Epithelial cell of proximal tubule (primary cell): ENCODE measurements around the gene FRS2. TPM values are rescaled to one million over a fixed set of nuclear protein-coding genes. Genes with fewer than 3 reads are reported as not detected.

Source experiments
- DNase-seq: peaks from one replicate; pipeline ENCODE4 v3.0.0-alpha.2; 2011; ENCODE audit warnings: low read depth
- H3K4me3 ChIP-seq: 2 replicates; pipeline ENCODE4 v1.5.1; 2011; ENCODE audit warnings: low read depth, mild to moderate bottlenecking, low read length
- CTCF ChIP-seq: conservative IDR thresholded peaks from 2 replicates; pipeline ENCODE4 v1.5.1; 2012; ENCODE audit warnings: low read depth, mild to moderate bottlenecking, low read length
- total RNA-seq: library from RNA; depleted of rRNA; stranded (reverse); fragments of >200 nt; gene quantifications from 2 replicates; pipeline ENCODE4 v1.2.3, GENCODE V29; 2015

FRS2 gene
- total RNA-seq, 1 donor from 2014 or later: 28.9 TPM

- no peak for DNase-seq
- no peak for TF ChIP-seq CTCF
- H3K4me3 ChIP-seq: peak overlapping the region; percentile 91
Observed at GRCh38 chr12:69471667-69472385, 1.6 kb downstream of the FRS2 start.

- TF ChIP-seq CTCF: no peak
- no peak overlapping the region for H3K4me3 ChIP-seq
- DNase-seq: no peak
Observed at GRCh38 chr12:69473262-69473661, 3.1 kb downstream of the FRS2 start.

- no peak overlapping the region for H3K4me3 ChIP-seq
- TF ChIP-seq CTCF: no peak
Observed at GRCh38 chr12:69474456-69474855, 4.3 kb downstream of the FRS2 start.

GRCh38 chr12:69475237-69475975 lies 5.2 kb downstream of the FRS2 start:
- no peak for TF ChIP-seq CTCF
- DNase-seq: peak; percentile 38
- no peak overlapping the region for H3K4me3 ChIP-seq

More at GRCh38 chr12:69474456-69474855, 4.3 kb downstream of the FRS2 start:
- DNase-seq: no peak

GRCh38 chr12:69476276-69477017 lies 6.3 kb downstream of the FRS2 start:
- no peak for DNase-seq
- TF ChIP-seq CTCF: no peak
- H3K4me3 ChIP-seq: no peak overlapping the region

- TF ChIP-seq CTCF: no peak
- DNase-seq: no peak
- H3K4me3 ChIP-seq: no peak overlapping the region
Observed at GRCh38 chr12:69479675-69480074, 9.5 kb downstream of the FRS2 start.
